GM21737 (cell line): ENCODE measurements around the gene SLITRK3.
"Not testable (repeated sequence)": the region's sequence is repeated elsewhere in the genome, so short reads cannot be mapped to it uniquely, and the experiment has no call there.

Experiments used
- ATAC-seq: cut with Tn5 transposase; IDR thresholded peaks from one replicate; pipeline ENCODE4 v1.9.1; 2021; ENCODE audit warnings: mild to moderate bottlenecking, moderate library complexity; ENCODE audit not compliant: unreplicated experiment

The SLITRK3 gene

GRCh38 chr3:165193366-165194254, 2.6 kb downstream of the SLITRK3 start:
- no peak for ATAC-seq

GRCh38 chr3:165192610-165193192, 3.5 kb downstream of the SLITRK3 start:
- ATAC-seq: no peak

DNA sequence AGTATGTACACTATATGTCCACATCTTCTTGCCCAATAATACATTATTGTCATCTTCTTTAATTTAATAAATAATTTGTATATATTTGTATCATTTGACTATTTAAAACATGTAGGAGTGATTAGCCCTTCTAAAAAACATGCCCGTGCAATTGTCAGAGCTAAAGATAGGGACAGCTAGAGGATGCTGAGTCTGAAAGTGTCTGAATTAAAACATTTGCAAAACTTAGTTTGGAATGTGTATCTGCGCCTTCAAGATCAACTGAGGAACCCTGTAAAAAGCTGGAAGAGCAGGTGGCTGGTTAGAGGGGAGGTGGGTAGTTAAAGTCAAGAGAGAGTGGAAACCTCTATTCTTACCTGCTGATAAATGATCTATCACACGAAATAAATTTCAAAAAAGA, 4.7 kb downstream of the SLITRK3 start:
- ATAC-seq: no peak

- ATAC-seq: no peak
These were observed 7.7 kb downstream of the SLITRK3 start for GRCh38 chr3:165188452-165188851.

- no peak for ATAC-seq
These were observed 10.4 kb downstream of the SLITRK3 start for GRCh38 chr3:165185707-165186327.

DNA sequence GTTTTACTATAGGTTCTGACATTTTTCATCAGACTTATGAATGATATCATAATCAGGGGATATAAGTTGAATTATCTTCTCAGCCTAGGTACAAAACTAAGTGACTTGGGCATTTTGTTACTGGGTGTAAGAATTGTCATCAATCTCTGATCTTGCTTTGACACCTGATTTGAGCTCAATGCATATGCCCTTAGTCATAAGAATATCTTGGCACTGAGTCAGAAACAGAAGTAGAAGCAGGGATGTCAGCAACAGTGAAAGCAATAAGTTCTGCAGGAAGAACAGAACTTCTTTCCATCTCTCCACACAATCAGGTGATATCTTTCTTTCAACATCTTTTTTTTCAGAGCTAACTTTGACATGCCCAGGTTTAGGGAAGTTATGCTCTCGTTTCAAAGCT, 14.6 kb downstream of the SLITRK3 start:
- ATAC-seq: no peak

DNA sequence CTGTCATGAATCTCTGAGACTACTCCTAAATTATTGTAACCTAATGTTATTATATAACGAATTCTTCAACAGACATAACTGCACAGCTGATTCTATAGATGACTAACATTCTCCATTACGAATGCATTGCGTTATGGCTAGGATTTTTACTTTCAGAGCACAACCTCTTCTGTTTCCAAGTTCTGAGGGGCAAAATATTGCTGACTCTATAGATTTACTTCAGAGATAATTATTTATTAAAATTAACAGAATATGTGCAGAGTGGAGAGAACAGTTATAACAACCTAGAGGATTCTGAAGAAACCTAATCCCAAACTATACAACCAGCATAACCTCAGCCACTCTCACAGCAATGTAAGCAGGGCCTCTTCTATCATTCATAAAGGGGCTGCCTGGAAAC, 25.9 kb downstream of the SLITRK3 start:
- no peak for ATAC-seq

DNA sequence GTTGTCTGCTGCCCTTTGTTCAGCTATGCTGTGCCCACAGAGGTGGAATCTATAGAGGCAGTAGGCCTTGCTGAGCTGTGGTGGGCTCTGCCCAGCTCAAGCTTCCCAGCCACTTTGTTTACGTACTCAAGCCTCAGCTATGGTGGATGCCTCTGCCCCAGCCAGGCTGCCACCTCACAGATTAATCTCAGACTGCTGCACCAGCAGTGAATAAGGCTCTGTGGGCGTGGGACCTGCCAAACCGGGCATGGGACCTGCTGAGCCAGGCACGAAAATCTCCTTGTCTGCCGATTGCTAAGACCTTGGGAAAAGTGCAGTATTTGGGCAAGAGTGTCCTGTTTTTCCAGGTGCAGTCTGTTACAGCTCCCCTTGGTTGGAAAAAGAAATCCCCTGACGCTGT, 26.8 kb downstream of the SLITRK3 start:
- ATAC-seq: no peak

DNA sequence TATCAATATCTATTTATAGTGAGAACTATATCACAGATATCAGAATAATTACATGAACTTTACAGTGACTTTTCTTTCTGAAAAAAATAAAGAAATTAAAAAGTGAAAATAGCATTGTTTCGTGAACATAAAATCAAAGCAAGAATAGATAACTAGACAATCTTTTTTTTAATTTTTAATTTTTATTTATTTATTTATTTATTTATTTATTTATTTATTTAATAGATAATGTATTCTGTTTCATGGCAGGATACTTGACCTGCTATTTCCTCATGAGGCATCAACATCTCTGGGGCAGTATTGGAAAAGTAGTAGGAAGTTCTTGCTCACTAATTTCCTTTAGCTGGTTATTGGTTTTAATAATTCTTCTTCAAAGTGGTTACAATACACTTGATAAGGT, 33.3 kb downstream of the SLITRK3 start:
- no peak for ATAC-seq

DNA sequence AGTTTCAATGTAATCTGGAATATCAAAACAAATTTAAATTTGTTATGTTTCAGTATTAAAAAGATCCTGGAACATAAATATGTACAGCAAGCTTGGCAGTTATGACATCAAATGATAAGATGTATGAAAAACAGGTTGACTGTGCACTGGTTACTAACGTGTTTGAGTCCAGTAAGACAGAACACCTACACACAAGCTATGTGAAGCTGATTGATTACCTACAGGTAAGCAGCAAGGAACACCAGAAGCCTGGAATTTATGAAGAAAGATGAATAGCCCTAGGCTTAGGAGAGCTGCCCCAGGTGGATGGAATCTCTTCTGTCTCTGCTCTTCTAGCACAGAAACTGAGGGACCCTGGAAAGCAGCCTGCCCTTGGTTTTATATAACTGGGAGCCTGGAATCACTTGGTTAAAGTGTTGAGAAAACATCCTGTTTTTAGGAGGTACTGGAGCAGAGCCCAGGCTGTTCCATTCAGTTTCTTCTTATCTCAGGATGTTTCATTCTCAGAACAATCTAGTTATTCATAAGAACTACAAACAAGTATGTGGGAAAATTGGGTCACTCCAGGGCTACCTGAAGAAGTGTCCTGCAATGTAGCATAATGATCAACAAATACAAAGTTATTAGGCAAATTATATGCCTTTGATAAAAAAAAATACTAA, 36.3 kb downstream of the SLITRK3 start:
- ATAC-seq: no peak

DNA sequence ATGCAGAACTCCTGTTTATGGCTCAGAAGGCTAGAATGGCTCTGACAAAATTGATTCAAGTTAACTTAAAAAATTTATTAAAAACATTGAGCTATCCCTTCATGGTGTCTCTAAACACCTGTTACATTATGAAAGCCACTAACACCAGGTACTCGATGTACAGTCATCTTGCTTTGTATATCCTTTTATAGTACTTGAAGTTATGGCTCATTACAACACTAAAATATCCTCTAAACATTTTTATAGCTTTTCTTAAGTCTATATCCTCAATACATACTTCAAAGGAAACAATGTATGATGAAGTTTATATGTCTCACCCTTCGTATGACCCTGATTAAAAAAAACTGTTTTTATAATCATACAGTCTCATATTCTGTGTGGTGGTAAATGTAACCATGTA, 38.2 kb downstream of the SLITRK3 start:
- ATAC-seq: no peak

DNA sequence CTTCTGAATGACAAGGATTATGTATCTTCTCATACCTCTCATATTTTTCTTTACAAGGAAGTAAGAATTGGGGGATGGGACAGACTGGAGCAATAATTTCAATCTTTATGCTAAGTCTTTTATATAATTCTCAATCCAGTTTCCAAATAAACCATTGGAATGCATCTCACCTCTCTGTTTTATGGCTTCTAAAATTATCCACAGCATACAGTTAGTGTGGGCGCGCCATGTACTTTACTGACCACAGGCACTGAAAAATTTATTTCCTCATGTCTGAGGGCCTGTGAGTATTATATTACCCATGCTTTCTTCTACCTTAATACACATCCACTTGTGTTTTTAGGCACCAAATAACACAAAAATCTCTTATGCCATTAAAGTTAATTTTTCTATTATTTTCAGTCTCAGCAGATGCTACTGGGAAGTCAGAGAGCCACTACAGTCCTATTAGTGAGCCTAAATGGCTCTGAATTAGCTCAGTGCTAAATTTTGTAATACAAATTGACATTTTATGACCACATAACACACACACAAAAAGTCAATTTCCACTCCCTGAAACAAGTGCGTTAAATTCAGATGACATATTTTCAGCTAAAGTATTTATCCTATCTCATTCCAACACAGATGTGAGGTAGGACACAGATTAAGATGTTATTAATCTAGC, 39.3 kb downstream of the SLITRK3 start:
- no peak for ATAC-seq

GRCh38 chr3:165148876-165149441, 47.2 kb downstream of the SLITRK3 start:
- ATAC-seq: no peak

DNA sequence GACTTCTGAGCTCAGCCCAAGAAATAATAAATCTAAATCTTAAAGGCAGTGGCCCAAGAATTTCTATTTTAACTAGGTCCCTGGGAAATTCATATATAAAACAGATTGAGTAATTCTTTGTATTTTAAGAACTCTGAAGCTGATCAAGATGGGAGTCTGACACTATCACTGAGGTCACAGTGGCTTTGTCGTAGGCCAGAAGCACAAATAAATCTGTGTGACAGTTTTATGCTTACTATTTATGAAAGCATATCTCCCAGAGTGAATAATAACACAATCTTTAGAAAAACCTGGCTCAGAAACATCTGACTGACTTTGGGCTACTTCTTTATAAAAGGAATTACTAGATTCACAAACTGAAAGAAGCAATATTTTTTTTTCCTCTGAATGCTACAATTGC, 51.9 kb downstream of the SLITRK3 start:
- ATAC-seq: no peak

GRCh38 chr3:165139918-165140317, 56.3 kb downstream of the SLITRK3 start:
- not testable (repeated sequence) for ATAC-seq
